Mucosa of descending colon (tissue), 3 donors: ENCODE results near the gene LDLRAD4. TPM values are rescaled to one million over a fixed set of nuclear protein-coding genes. Genes with fewer than 3 reads are reported as not detected.

Experiments
- ATAC-seq: fragments of 200-7000 bp; cut with Tn5 transposase; one replicate; pipeline ENCODE4 v1.9.1; 2020; ENCODE audit warnings: mild to moderate bottlenecking, moderate library complexity
- DNase-seq, 3 donors: peaks; one replicate each; pipeline ENCODE4 v3.0.0-alpha.2; 2020
- H3K36me3 ChIP-seq: fragments of 200-600 bp; one replicate; pipeline ENCODE4 v1.8.0; 2021; ENCODE audit warnings: low read depth, mild to moderate bottlenecking
- H3K4me1 ChIP-seq: fragments of 200-600 bp; one replicate; pipeline ENCODE4 v1.8.0; 2021; ENCODE audit warnings: low read depth, mild to moderate bottlenecking
- H3K4me3 ChIP-seq: fragments of 200-600 bp; one replicate; pipeline ENCODE4 v1.8.0; 2021; ENCODE audit warnings: mild to moderate bottlenecking
- H3K9me3 ChIP-seq: fragments of 200-600 bp; one replicate; pipeline ENCODE4 v1.8.0; 2021; ENCODE audit warnings: mild to moderate bottlenecking
- CTCF ChIP-seq: fragments of 200-600 bp; IDR thresholded peaks from one replicate; pipeline ENCODE4 v1.8.0; 2022; ENCODE audit warnings: antibody characterized with exemption, mild to moderate bottlenecking
- intact Hi-C, 2 donors: fragments of 100-400 bp; cut with DNase I in 1 of 2; cut with micrococcal nuclease in 1 of 2; formaldehyde crosslinking; loops; one replicate each; pipeline versions ENCODE4 v1.11.0 to v1.11.1; 2022; cut with DNase I, micrococcal nuclease
- total RNA-seq, 3 donors: library from RNA; stranded (reverse); fragmentation: NEBNext Ultra II Directional in 2 of 3; extraction: Animal tissue kit (Norgen Biotek cat#: 25700) in 2 of 3; gene quantifications; one replicate each; pipeline versions ENCODE4 v1.2.1 to v1.2.4, GENCODE V29; 2021 to 2023
- donor health status: DM: no; HTN: no; CAD: no; lungs with moderate emphysema.
- donor health status: DM: no; HTN: no; CAD: no.
- donor health status: DM: no; HTN: yes; CAD: no.

The LDLRAD4 gene
- total RNA-seq, 3 donors from 2014 or later, result 36.8 to 41.0 (median 37.4) TPM

GRCh38 chr18:13201292-13201691 lies 17.3 kb upstream of the LDLRAD4 start:
- ATAC-seq, result no peak
- no peak for TF ChIP-seq CTCF

GRCh38 chr18:13202571-13202970 lies 16.0 kb upstream of the LDLRAD4 start:
- H3K4me3 ChIP-seq, result no peak overlapping the region
- H3K4me1 ChIP-seq, result no peaks in the 10 kb centered on the region
- peak in 2 of 3 donors; percentile 39 to 41 for DNase-seq
- TF ChIP-seq CTCF, result no peak
- peaks cover 16% of the 10 kb centered on the region for H3K9me3 ChIP-seq
- intact Hi-C loops, result no loop called here
- H3K36me3 ChIP-seq, result no peaks in the 10 kb centered on the region
- peak; percentile 51 for ATAC-seq

More at GRCh38 chr18:13201292-13201691, 17.3 kb upstream of the LDLRAD4 start:
- Histone ChIP-seq H3K36me3 (no peaks in the 10 kb centered on the region), H3K4me3 (no peak overlapping the region), H3K4me1 (no peaks in the 10 kb centered on the region), H3K9me3 (peaks cover 16% of the 10 kb centered on the region)
- intact Hi-C loops, result no loop called here
- no peak for DNase-seq

- H3K4me3 ChIP-seq, result no peak overlapping the region
- TF ChIP-seq CTCF, result no peak
- DNase-seq (no peak), ATAC-seq (no peak)
- H3K36me3 ChIP-seq, result no peaks in the 10 kb centered on the region
- H3K4me1 ChIP-seq, result no peaks in the 10 kb centered on the region
- intact Hi-C loops, result no loop called here
- H3K9me3 ChIP-seq, result no peaks in the 10 kb centered on the region
Observed at GRCh38 chr18:13206301-13206700, 12.3 kb upstream of the LDLRAD4 start.

- ATAC-seq, result no peak
- intact Hi-C loops, result no loop called here
- TF ChIP-seq CTCF, result no peak
- DNase-seq, result no peak
- Histone ChIP-seq H3K4me3 (no peak overlapping the region), H3K9me3 (no peaks in the 10 kb centered on the region), H3K36me3 (no peaks in the 10 kb centered on the region), H3K4me1 (no peaks in the 10 kb centered on the region)
Observed at GRCh38 chr18:13207294-13207693, 11.3 kb upstream of the LDLRAD4 start.

- TF ChIP-seq CTCF, result no peak
- H3K36me3 ChIP-seq, result no peaks in the 10 kb centered on the region
- H3K9me3 ChIP-seq, result no peaks in the 10 kb centered on the region
- intact Hi-C loops, result loop anchor here in 1 of 2 donors (10.0 kb wide), 1 partner anchor 323 kb away; no protein-coding TSS in a partner anchor
- ATAC-seq (no peak), DNase-seq (no peak)
- H3K4me3 ChIP-seq, result no peak overlapping the region
- peaks cover 8% of the 10 kb centered on the region for H3K4me1 ChIP-seq
Observed at GRCh38 chr18:13211534-13211933, 7.0 kb upstream of the LDLRAD4 start.
